NCI-H446 treated with DMSO at 0.1 percent for 48 hours (cell line): ENCODE results near the gene TMEM258.

Experiments
- DNase-seq: peaks from one replicate; lab custom pipeline; 2025; lab: John Stamatoyannopoulos, UW

TMEM258 gene

DNA sequence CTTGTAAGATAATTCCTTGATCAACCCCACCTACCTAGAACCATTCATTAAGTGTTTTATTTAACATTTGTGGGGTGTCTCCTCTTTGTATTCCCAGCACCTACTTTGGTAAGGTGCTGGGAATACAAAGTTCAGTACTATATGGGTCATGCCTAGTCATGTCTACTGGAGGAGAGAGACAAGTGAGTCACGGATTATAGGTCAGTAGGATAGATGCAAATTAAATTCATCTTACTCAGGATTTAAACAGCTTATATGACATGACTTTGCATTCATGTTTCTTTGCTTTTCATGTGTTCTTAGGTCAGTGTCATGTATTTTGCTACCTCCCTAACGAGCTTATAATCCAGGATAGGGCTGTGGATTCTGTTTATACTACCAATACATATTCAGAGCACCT lies 27.8 kb upstream of the TMEM258 start:
- DNase-seq: no peak

DNA sequence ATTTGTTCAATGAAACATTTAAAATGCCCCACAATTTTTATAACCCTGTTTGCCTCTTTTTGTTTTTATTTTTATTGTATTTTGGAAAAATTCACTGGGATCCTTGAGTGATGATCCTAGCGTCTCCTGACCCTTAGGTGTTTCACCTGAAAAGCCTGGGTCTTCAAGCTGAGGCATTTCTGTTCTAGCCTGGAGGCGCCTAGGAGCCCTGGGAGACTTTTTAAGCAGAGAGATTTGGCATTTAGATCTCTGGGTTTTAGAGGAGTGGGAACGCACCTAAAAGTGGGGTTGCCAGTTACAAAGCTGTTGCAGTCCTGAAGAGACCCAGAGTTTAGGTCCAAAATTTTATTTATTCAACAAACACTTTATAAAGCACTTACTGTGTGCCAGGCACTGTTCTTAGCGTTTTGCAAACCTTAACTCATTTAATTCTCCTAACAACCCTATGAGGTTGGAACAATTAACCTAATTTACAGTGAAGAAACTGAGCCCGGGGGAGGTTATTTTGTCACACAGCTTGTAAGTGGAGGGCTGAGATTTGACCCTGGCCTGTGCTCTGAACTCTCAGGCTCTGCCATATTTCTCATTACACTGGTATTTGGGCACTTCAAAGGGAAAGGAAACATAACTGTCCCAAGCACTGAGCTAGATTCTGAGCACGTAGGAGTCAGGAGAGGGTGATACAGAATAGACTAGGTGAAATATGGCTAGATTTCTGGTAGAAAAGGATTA lies 25.2 kb upstream of the TMEM258 start:
- DNase-seq: no peak

DNA sequence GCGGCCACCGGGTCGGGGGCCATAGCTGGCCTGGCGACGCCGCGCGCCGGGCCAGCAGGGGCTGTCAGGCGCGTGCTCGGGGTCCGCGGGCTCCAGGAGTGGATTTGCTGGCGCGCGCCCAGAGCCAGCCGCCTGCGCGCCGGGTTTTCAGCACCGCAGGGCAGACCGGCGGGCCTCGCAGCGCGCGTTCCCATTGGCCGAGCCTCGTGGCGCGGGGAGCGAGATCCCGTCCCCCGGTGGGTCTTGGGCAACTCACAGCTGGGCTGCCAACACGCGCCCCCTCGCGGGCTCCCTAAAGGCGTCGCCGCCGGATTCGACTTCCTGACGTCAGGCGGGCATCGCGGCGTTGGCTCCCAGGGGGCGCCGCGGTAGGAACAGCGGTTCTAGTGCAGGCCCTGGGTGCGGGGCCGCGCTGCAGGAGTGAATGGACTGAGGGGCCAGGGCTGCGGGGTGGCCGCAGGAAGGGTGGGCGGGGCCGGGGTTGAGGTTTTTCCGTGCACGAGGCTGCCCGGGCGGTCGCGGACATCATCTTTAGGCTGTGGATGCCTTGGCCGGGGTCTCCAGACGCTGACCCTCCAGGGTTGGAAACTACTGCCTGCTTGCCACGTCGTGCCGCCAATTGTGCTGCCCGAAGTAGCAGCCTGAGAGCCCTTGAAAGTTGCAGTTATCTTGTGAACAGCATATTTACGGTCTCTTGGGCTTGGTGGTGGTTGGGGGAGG lies 24.5 kb upstream of the TMEM258 start, which contains the start of gene FADS1:
FADS1 (minus strand) TSS at position 268 of the 720 bp plus-strand sequence; CDS start at position 194, 74 bp downstream.
- peak; percentile 93 for DNase-seq

DNA sequence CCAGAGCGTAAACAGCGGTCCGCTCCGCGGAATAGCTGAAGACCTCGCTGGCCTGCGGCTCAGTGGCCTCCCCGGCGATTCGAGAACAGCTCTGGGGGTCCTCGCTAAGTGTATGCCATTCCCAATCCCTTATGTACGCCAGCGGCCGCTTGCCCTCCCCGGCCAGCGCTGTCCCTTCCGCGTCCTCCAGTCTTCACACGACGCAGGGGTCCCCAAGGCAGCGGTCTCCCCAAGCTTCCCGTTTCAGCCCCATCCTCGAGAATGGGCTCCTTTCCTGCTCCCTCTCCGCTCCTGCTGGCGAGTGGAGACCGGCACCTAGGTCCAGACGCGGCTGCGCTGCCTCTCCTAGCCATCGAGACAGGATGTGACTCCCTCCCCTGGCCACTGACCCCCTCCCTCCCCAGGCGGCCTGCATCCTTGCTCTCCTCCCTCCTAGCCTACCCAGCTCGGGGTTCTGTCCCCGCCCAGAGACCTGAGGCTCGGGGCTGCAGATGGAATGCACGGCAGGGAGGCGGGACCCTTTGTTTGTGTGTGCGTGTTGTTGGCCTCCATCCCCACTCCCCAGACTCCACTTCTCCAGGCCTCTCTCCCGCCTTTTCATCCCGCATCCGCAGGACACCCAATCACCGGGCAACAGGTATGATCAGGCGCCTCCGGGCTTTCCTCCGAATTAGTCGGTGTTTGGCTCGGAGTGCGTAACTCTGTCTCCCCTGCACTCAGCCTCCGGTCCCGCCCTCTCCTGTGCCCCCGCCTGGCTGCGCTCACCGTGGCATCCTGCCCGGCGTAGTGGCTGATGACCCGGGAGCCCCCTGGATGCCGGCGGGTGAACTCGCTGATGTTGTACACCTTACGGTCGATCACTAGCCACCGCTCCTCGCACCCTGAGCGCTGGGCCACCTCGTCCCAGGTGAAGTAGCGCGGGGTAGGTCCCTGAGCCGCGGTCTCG lies 23.7 kb upstream of the TMEM258 start:
- no peak for DNase-seq

DNA sequence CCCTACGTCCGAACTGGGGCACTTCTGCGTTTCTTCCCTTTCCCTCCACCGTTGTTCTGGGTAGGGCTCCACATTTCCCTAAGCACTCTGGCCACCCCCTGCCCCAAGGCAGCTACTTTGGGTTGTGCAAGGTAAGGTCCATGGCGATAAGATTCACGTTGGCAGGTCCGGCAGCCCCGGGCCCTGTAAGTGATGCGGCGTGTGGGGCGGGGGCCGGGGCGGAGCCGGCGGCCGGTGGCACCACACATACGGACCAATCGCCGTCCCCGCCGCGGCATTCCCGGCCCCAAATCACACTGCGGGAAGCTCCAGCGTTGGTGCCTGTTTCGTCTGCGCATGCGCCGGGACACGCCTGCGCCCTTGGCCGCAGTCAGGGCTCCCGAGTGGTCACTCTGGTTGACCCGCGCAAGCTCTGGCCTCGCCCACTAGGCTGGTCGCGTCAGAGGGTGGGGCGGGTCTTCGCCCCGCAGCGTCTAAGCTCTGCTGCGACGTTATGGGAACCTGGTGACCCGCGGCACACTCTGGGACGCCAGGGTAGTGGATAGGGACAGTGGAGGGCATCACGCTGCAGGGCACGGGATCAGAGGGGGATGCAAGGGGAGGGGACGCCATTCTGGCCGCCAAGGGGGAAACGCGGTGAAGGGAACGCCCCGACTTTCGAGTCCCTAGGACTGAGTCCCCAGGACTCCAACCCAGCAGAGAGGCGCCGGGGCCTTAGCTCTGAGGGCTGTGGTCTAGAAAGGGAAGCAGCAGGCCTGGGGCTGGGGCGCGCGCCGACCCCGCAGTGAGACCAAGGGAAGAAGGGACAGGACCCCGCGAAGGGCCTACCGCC lies 22.8 kb upstream of the TMEM258 start:
- DNase-seq: no peak

DNA sequence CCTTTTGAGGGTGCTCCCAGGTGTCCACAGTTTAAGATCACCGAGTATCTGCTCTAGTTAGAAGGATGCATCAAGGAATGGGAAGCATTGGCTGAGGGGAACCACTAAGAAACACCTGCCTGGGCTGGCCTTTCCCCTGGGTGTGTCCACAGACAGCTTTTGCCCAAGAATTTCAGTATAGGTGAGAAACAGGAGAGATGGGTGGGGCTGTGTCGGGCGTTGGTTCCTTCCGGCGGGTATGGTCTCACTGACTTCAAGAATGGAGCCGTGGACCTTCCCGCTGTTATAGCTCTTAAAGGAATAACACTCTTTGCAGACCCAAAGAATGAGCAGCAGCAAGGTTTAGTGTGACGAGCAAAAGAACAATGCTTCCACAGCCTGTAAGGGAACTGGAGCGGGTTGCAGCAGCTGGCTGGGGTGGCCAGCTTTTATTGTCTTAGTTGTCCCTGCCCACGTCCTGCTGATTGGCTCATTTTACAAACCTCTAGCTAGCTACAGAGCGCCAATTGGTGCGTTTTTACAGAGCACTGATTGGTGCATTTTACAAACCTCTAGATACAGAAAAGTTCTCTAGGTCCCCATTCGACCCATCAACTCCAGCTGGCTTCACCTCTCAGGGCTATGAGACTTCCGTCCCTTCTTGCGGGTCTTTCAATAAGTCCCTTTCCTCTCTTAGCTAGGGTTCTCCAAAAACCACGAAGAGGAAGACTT lies 22.0 kb upstream of the TMEM258 start:
- DNase-seq: no peak

DNA sequence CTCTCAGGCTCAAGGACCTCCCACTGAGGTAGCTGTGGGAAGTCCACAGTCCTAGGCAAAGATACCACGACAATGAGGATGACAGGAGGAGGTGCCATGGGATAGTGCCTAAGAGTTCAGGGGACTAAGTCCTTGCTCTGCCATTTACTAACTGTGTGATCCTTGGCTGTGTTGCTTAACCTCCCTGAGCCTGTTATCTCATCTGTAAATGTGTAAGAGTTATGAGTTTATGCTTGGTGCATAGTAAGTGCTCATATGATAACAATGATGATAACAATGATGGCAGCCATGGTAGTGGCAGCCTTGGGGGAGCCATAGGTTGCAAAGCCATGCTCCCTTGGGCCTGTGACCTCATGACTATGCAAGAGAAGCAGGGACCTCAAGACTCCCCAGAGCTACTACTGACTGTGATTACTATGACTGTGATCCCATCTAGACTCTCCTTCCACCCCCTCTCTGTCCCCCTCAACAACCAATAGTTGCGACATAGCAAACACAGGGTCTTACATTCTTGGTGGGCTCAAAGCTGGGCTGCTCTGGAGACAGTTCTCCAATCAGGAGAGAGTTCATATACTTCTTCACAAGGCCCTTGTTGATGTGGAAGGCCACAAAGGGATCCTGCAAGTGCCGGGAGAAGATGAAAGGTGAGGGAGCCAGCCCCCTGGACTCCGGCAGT lies 20.5 kb upstream of the TMEM258 start:
- DNase-seq: no peak

DNA sequence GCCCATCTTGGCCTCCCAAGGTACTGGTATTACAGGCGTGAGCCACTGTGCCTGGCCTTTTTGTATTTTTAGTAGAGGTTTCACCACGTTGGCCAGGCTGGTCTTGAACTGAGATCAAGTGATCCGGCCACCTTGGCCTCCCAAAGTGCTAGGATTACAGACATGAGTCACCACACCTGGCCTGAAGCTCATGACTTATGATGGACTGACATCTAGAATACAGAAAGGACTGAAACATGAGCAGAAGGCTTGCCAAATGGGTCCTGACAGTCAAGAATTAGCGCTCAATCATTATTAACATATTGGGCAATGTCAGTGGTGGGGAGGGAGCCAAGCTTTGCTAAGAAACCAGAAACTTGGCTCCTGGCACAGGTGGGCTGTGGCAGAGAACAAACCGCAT lies 19.4 kb upstream of the TMEM258 start:
- DNase-seq: no peak

DNA sequence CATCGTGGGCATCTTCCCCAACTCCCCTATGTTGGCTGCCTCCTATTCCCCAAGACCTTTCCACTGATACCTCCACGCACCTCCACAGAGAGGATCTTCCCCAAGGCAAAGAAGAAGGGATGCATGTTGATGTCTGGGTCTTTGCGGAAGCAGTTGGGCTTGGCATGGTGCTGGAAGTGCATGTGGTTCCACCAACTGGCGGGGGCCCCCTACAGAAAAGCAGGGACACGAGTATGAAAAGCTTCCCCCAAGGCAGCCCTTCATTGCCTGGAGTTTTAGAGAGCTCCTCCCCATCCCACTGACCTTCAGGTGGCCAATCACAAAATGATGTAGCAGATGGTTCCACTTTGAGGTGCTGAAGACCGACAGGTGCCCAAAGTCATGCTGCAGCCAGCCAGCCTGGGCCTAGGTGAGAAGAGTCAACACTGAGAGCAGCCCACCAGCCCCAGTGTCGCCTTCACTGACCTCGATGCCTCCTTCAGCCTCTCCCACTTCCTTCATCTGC lies 18.3 kb upstream of the TMEM258 start:
- no peak for DNase-seq

DNA sequence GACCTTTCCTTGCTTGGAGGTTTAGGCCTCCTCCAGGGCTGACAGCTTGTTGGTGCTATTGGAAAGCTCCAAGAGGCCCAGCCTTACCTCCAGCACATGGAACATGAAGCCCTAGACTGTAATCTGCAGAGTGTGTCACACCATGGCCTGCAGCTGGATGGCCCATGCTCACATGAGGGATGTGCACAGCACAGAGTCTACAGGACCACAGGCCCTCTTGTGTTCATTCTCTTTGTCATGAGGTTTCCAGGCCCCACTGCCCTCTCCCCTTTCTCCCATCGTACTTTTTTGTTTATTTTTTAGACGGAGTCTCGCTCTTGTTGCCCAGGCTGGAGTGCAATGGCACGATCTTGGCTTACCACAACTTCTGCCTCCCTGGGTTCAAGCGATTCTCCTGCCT lies 14.4 kb upstream of the TMEM258 start:
- no peak for DNase-seq

DNA sequence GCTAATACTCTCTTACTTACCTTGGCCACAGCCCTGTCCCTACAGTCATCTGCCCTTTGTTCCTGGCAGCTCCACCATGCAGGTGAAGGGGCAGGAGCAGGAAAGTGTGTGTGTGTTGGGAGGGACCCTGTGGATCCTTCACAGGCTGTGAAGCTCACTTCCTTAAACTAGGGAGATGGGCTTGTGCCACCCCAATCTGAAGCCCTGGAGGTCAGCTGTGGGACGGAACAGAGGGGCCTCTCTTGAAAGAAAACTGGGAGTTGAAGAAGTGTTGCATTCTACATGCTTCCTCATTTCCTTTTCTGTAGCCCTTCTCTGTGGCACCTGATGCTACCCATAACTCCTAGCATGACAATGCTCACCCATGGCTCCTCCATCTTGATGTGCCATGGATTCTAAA lies 12.7 kb upstream of the TMEM258 start:
- no peak for DNase-seq

DNA sequence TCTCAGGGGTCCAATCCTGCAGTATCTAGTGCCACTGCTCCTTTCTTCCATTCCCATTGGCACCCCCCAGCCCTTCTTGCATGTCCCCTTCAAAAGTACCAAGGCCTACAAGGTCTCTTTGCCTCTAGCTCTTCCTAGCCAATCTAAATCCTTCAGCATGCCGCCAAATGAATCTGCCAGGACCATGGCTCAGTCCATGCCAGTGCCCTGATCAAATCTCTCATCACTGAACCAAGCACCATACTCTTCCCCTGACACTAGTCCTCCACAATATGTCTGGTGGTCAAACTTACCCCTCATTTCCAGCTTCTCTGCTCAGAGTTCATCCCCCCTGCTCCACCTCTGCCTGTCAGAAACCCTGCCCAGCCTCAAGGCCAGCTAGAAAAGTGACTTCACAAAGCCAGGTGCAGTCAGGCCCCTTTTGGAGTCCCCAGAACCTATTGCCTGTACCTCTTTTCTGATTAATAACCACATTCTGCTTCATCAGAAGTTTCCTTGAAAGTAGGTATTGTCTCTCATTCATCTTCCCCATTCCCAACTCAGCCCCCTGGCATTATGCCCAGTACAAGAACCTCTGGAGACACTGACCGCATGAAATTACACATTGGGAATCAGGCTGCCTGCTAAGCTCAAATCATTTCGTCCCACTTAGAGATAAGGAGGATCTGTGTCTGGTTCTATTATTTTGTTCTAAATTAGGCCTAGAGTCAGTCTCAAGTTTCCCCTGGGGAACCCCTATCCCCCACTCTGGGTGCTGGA lies 11.7 kb upstream of the TMEM258 start:
- DNase-seq: no peak

DNA sequence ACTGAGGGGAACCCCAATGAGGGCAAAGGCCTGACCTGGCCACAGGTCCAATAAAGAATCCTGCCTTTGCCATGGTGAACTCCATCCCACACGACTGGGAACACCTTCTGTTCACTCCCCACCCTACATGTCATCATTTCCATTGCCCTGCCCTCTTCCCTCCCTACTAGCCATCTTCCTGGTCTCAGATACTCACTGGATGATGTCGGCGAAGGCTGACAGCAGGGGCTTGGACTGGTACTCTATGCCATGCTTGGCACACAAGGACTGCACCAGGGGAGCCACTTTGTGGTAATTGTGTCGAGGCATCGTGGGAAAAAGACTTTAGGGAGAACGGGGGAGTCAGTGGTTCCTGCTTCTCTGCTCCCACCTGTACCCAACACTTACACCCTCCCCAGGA lies 10.2 kb upstream of the TMEM258 start:
- no peak for DNase-seq

DNA sequence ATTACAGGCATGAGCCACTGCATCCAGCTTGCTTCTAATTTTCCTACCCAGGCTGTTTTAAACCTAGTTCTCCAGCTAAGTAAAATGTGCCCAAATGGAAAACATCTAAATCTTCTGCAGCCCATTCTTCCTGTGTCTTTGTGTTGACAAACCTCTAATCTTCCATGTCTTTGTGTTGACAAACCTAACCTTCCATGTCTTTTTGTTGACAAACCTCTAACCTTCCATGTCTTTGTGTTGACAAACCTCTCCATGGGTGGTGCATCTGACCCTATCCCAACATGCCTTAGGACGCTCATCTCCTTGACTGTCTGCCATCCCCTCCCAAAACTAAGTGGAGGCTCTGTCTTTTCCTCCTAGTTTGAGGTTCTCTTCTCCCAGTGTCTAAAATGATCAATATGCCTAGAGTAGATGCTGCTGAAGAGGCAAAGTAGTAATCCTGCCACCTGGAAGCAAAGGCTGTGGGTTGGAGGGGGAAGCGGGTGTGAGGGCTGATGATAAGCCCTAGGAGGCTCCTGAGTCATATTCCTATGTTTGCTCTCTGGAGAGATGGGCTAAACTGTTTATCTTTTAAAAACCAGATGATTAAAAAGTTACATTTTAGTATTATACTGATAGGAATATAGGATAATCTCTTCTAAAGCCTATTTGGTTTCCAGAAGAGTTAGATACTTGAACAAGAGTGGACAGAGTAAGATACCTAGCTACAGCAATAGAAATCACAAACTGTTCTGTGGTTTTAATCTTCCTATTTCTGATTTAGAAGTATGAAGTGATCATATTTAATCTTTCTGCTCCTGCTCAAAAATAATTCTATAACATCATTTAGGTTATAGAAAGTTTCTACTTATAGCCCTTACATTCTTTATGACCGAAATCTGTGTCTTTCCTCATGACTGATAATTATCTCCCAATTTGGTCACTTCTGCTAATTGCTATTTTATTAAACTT lies 8.2 kb upstream of the TMEM258 start:
- no peak for DNase-seq

DNA sequence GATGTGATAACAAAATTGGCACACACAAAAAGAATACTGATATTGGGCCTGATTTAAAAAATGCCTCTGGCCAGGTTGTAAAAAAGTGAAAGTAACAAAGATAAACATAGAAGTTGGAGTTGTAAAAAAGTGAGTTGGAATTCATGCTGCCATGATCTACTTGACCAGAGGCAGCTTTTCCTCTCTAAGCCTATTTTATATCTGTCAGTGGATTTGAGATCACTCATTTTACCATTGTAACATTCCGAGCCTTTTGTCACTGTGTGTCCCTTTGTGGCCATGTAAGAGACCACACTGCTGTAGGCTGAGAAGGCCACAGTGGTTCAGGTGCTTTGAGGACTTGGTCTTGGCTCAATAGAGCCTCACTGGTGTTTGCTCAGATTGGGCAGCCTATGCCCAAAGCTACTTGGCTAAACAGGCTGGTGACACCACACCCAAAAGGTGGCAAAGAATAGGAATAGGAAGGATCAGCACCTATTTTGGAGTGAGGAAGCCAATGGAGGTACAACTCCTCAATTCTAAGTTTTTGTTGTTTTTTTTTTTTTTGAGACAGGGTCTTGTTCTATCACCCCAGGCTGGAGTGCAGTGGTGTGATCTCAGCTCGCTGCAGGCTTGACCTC lies 7.4 kb upstream of the TMEM258 start:
- no peak for DNase-seq

DNA sequence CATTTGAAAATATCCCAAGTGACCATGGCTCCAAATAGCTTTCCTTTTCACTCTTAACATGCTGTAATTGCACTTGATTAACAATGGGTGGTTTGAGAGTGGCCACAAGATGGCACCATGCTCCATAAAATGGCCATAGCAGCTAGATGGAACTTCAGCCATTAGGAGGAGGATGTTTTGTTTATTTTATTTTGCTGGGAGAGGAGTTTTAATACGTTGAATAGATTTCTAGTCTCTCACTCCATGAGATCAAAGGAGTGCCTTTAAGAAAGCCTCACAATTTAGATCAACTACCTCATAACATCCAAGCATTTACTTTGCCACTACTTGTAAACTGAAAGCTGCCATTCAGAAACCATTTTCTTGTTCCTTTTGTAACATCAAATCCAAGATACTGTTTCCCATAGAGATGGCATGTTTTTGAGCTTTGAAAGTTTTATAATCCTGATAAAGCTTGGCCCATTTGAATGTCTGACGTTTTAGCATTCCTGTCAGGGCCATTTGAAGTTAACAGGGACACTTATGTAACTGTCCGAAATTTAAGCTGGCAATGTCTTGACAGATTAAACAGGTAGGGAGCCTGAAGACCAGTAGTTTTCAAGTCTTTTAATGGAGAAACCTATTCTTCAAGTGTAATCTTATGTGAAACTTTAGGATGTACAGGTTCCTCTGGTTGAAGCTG lies 5.0 kb upstream of the TMEM258 start:
- peak; percentile 62 for DNase-seq

DNA sequence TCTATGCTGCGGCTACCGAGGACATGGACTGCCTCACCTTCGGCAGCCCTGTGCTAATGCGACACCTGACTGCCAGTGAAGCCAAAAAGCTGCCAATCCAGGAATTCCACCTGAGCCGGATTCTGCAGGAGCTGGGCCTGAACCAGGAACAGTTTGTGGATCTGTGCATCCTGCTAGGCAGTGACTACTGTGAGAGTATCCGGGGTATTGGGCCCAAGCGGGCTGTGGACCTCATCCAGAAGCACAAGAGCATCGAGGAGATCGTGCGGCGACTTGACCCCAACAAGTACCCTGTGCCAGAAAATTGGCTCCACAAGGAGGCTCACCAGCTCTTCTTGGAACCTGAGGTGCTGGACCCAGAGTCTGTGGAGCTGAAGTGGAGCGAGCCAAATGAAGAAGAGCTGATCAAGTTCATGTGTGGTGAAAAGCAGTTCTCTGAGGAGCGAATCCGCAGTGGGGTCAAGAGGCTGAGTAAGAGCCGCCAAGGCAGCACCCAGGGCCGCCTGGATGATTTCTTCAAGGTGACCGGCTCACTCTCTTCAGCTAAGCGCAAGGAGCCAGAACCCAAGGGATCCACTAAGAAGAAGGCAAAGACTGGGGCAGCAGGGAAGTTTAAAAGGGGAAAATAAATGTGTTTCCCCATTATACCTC lies 3.6 kb upstream of the TMEM258 start:
- no peak for DNase-seq
